Measurements from ENCODE around the gene KCNK16. TPM values are rescaled to one million over a fixed set of nuclear protein-coding genes. Genes with fewer than 3 reads are reported as not detected.

Gene KCNK16
- total and polyA plus RNA-seq, 2 donors (not counting 1 experiment from before 2014, with no cell fraction given), result not detected

DNA sequence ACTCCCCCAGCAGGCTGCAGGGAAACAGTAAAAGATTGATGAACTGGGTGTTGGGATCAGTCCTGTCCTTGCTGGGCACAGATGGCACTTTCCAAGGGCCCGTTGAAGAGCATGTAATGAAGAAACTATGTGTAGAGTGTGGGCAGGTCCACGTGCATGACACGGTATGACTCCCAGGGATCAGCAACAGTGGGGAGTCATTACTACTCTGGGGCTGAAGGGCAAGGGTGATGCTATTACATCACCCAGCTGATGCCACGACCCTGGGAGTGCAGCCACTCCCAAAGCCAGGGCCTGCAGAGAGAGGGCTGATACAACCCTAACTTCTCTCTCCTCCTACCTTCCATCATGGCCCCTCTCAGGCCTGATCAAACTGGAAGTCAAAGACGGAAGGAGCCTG lies 28.4 kb downstream of the KCNK16 start:
- H3K27me3 Mint-ChIP-seq, result peaks cover 18% of the 10 kb centered on the region
- Histone ChIP-seq H2AFZ (ENCODE audit: insufficient read depth, low read depth, low read length, poor library complexity, severe bottlenecking) (no peak overlapping the region), H3K9ac (ENCODE audit: low read length) (no peak overlapping the region), H4K20me1 (ENCODE audit: control insufficient read depth, insufficient read depth, low read length, poor library complexity, severe bottlenecking) (no peaks in the 10 kb centered on the region), H3K9me3 (ENCODE audit: control extremely low read depth in 1 of 3, control insufficient read depth in 2 of 3, insufficient read depth in 1 of 3, low read length in 2 of 3) (no peaks in the 10 kb centered on the region), H3K4me1 (ENCODE audit: control insufficient read depth in 2 of 2, insufficient read depth in 2 of 2, low read length in 2 of 2) (no peaks in the 10 kb centered on the region), H3K27ac (ENCODE audit: low read length in 2 of 2) (no peak overlapping the region), H3K27me3 (replicated peaks in 1 of 4; ENCODE audit: control extremely low read depth in 1 of 4, control insufficient read depth in 3 of 4, insufficient read depth in 4 of 4, low read length in 3 of 4) (peaks cover 0 to 5% (median 0%) of the 10 kb centered on the region in 4 experiments), H3K79me2 (ENCODE audit: control insufficient read depth, insufficient read depth, low read length) (no peaks in the 10 kb centered on the region), H3K4me2 (replicated peaks; ENCODE audit: low read depth, low read length, poor library complexity, severe bottlenecking) (no peak overlapping the region), H3K36me3 (replicated peaks in 1 of 2; ENCODE audit: control extremely low read depth in 1 of 2, control insufficient read depth in 1 of 2, extremely low read depth in 1 of 2, insufficient read depth in 2 of 2, low read length in 1 of 2) (no peaks in the 10 kb centered on the region), H3K4me3 (ENCODE audit: control extremely low read depth in 1 of 5, extremely low read depth in 1 of 5, insufficient read depth in 1 of 5, low read depth in 2 of 5, low read length in 4 of 5) (no peak overlapping the region)
- TF ChIP-seq, protein P1, sequence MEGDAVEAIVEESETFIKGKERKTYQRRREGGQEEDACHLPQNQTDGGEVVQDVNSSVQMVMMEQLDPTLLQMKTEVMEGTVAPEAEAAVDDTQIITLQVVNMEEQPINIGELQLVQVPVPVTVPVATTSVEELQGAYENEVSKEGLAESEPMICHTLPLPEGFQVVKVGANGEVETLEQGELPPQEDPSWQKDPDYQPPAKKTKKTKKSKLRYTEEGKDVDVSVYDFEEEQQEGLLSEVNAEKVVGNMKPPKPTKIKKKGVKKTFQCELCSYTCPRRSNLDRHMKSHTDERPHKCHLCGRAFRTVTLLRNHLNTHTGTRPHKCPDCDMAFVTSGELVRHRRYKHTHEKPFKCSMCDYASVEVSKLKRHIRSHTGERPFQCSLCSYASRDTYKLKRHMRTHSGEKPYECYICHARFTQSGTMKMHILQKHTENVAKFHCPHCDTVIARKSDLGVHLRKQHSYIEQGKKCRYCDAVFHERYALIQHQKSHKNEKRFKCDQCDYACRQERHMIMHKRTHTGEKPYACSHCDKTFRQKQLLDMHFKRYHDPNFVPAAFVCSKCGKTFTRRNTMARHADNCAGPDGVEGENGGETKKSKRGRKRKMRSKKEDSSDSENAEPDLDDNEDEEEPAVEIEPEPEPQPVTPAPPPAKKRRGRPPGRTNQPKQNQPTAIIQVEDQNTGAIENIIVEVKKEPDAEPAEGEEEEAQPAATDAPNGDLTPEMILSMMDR (IDR thresholded peaks at IDR 0.05), result no peak
- no peak for TF ChIP-seq EZH2 (IDR thresholded peaks at IDR 0.05; ENCODE audit: borderline replicate concordance, insufficient read depth, low read depth, low read length, poor library complexity, severe bottlenecking)
- 90% methylated on average over 4 of the region's 5 CpGs for WGBS (ENCODE audit: insufficient coverage)
- ChIA-PET CTCF (interaction anchor here (1.8 to 2.0 kb wide), 2 partner anchors 8 to 128 kb away, joined by 4 to 5 read pairs; no protein-coding TSS in a partner anchor), POLR2A (no interaction called here)
- no peak for ATAC-seq (ENCODE audit: low read depth)
- no peak overlapping the region for H3K4me3 Mint-ChIP-seq
- no peak overlapping the region for H3K27ac Mint-ChIP-seq
- no peak for DNase-seq
- no peaks in the 10 kb centered on the region for H3K9me3 Mint-ChIP-seq (ENCODE audit: insufficient read depth)
- intact Hi-C loops (cut with micrococcal nuclease), result no loop called here
- H3K4me1 Mint-ChIP-seq, result no peaks in the 10 kb centered on the region

DNA sequence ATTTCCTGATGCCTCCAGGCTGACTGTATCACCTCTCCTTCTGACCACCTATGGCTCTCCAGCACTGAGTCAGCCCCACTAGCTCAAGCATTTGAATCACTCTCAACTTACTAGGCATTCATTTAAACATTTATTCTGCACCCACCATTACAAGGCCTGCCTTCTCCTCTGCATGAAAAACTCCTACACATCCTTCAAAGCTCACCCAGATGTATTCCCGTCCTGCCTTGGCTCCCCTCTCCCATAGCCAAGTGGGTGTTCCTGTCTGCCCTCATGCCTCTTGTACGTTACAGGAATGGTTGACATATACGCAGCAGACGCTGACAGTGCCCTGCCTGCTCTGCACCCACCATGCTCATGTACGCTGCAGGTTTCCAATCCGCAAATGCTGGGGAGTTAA lies 29.9 kb downstream of the KCNK16 start:
- Mint-ChIP-seq H3K4me1 (no peaks in the 10 kb centered on the region), H3K4me3 (no peak overlapping the region), H3K9me3 (ENCODE audit: insufficient read depth) (peaks cover 4% of the 10 kb centered on the region), H3K27ac (no peak overlapping the region), H3K27me3 (peaks cover 21% of the 10 kb centered on the region)
- POLR2A ChIA-PET, result no interaction called here
- no peak overlapping the region for H3K4me2 ChIP-seq (replicated peaks; ENCODE audit: low read depth, low read length, poor library complexity, severe bottlenecking)
- no peak for ATAC-seq (ENCODE audit: low read depth)
- WGBS (ENCODE audit: insufficient coverage), result 90% methylated on average over 4 of the region's 6 CpGs
- H3K27ac ChIP-seq (ENCODE audit: low read length in 2 of 2), result no peak overlapping the region
- H3K9ac ChIP-seq (ENCODE audit: low read length), result no peak overlapping the region
- H4K20me1 ChIP-seq (ENCODE audit: control insufficient read depth, insufficient read depth, low read length, poor library complexity, severe bottlenecking), result no peaks in the 10 kb centered on the region
- H3K4me1 ChIP-seq (ENCODE audit: control insufficient read depth in 2 of 2, insufficient read depth in 2 of 2, low read length in 2 of 2), result no peaks in the 10 kb centered on the region
- no peak overlapping the region for H3K4me3 ChIP-seq (ENCODE audit: control extremely low read depth in 1 of 5, extremely low read depth in 1 of 5, insufficient read depth in 1 of 5, low read depth in 2 of 5, low read length in 4 of 5)
- no peaks in the 10 kb centered on the region for H3K79me2 ChIP-seq (ENCODE audit: control insufficient read depth, insufficient read depth, low read length)
- no peak for TF ChIP-seq EZH2 (IDR thresholded peaks at IDR 0.05; ENCODE audit: borderline replicate concordance, insufficient read depth, low read depth, low read length, poor library complexity, severe bottlenecking)
- TF ChIP-seq, protein P1 (IDR thresholded peaks at IDR 0.05), result no peak
- no peak for DNase-seq
- H3K9me3 ChIP-seq (ENCODE audit: control extremely low read depth in 1 of 3, control insufficient read depth in 2 of 3, insufficient read depth in 1 of 3, low read length in 2 of 3), result no peaks in the 10 kb centered on the region
- intact Hi-C loops (cut with micrococcal nuclease), result no loop called here
- CTCF ChIA-PET, result interaction anchor here (1.1 kb wide), 1 partner anchor 126 kb away, joined by 3 read pairs; no protein-coding TSS in a partner anchor
- peaks cover 0 to 5% (median 2%) of the 10 kb centered on the region in 4 experiments for H3K27me3 ChIP-seq (replicated peaks in 1 of 4; ENCODE audit: control extremely low read depth in 1 of 4, control insufficient read depth in 3 of 4, insufficient read depth in 4 of 4, low read length in 3 of 4)
- H3K36me3 ChIP-seq (replicated peaks in 1 of 2; ENCODE audit: control extremely low read depth in 1 of 2, control insufficient read depth in 1 of 2, extremely low read depth in 1 of 2, insufficient read depth in 2 of 2, low read length in 1 of 2), result no peaks in the 10 kb centered on the region
- no peak overlapping the region for H2AFZ ChIP-seq (ENCODE audit: insufficient read depth, low read depth, low read length, poor library complexity, severe bottlenecking)

Measured in B cell (primary cell).